GM18507 (cell line): ENCODE data around the gene ARFGAP3.
A peak's percentile ranks its signal among the peaks of the same experiment; 100 is the strongest.
"Not testable (repeated sequence)": the region's sequence is repeated elsewhere in the genome, so short reads cannot be mapped to it uniquely, and the experiment has no call there.

Source experiments
- DNase-seq: peaks from one replicate; pipeline ENCODE4 v3.0.0; 2011; ENCODE audit warnings: low read depth; ENCODE audit not compliant: insufficient read length; ENCODE audit errors: extremely low spot score
- FAIRE-seq: peaks from 2 replicates; lab custom pipeline; 2011; peaks lifted over from hg19 to GRCh38; lab: Jason Lieb, UNC

The ARFGAP3 gene

DNA sequence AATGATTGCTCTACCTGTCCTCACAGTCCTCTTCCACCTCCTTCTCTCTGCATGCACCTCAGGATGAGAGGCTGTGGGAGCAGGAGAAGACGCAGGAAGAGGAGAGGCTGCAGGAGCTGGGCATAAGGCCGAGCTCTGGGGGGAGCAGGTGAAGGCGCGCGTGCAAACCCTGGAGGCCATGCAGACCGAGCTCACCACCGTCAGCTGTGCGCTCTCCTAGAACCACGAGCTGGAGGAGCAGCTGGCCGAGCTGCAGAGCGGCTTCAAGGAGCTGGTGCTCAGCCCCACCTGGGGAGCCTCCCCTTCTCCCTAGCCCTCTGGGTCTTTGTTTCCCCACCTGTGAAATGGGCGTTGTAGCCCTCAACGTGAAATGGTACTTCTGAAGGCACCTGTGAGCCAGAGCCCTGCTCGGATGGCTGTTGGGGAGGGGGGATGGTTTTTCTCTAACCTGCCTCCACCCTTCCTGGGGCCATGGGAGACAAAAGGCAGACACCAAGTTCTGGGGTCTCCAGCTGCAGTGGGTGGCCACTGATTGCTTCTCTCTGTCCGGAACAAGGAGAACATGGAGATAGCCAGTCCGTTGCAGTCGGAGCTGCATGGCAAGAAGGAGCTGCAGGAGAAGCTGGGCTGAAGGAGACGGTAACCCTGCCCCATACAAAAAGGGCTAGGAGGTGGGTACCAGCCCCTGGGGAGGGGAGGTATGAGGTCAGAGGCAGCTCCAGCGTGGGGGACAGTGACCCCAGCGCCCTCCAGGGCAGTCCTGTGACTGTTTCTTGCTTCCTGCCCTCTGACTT is 71.2 kb downstream of the ARFGAP3 start:
- FAIRE-seq (no peak), DNase-seq (no peak)

DNA sequence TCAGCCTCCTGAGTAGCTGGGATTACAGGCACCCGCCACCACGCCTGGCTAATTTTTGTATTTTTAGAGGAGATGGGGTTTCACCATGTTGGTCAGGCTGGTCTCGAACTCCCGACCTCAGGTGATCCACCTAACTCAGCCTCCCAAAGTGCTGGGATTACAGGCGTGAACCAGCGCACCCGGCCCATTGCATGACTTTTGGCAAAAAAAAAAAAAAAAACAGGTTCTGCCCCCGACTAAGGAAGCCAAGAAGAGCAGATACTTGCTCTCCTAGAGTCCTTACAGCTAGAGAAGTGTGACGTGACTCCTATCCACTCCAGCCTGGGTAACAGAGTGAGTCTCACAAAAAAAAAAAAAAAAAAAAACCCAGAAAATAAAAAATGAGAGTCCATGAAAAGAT is 74.8 kb downstream of the ARFGAP3 start:
- not testable (repeated sequence) for FAIRE-seq, DNase-seq

DNA sequence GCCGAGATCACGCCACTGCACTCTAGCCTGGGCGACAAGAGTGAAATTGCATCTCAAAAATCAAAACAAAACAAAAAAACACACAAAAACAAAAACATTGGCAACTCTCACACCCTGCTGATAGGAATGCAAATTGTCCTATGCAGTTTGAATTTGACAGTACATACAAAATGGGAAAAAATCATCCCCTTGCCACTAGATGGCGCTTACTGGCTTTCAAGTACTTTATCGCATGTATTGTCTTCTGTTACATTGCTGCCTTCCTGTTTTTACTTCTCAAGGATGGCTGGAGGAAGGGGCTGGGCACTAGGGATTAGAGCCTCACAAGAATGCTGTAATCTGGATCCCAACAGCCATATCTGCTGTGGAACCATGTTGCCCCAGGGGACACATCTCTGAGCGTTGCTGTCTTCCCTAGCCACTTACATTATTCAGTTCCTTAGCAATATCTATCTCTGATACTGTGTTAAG is 77.0 kb downstream of the ARFGAP3 start:
- FAIRE-seq (peak; percentile 92), DNase-seq (peak; percentile 30)

DNA sequence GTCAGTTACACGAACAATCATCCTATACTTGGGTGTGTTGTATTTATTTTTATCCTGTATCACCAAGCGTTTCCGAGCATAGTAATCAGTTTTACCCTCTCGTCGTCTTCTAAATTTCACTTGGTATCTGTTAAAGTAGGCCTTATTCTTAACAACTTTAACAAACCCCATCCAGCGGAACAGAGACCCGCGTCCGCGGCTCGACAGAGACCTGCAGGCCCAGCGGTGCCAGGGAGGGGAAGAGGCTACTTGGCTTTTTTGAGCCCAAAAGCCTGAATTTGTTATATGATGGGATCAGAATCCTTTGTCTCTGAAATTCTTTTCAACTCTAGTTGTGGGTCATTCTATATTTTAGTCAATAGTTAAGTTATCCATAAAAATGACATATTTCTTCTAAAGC is 79.9 kb downstream of the ARFGAP3 start:
- no peak for FAIRE-seq
- no peak for DNase-seq

DNA sequence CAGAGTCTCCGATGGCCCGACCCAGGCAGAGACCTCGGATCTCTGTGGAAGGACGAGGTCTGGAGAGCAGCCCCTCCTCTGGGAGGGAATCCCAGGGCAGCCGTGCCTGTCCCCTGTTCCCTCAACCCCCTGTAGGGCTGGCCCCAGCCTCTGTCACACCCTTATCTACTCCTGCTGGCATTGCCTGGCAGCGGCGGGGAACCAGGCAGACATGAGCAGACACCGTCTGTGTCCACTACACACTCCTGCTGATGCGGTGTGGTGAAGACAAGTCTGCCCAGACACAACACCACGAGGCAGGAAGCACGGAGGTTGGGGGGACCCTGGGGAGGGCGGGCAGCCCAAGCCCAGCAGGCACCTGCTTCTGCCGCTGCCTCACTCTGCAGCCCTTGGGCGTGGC is 83.9 kb downstream of the ARFGAP3 start:
- no peak for FAIRE-seq

DNA sequence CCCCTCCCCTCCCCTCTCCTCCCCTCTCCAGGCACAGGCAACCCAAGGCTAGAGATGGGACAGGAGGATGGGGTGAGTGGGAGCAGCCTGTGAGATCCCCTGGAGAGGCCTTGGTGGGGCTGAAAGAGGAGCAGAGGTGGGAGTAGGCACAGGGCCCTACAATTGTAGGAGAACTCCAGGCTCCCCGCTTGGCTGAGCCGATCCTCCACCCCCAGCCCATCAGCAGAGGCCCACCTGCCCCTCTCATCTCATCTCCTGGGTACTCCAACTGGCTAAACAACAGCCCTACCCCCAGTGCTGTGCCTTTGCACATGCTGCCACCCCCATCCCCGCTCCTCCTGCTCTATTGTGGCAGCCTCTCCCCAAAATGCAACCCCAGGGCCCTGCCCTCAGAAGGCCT is 84.4 kb downstream of the ARFGAP3 start:
- no peak for DNase-seq
- no peak for FAIRE-seq

More for the DNA sequence above, 83.9 kb downstream of the ARFGAP3 start:
- DNase-seq: no peak

GRCh38 chr22:42770941-42771647 is 86.0 kb downstream of the ARFGAP3 start:
- DNase-seq (no peak), FAIRE-seq (no peak)

DNA sequence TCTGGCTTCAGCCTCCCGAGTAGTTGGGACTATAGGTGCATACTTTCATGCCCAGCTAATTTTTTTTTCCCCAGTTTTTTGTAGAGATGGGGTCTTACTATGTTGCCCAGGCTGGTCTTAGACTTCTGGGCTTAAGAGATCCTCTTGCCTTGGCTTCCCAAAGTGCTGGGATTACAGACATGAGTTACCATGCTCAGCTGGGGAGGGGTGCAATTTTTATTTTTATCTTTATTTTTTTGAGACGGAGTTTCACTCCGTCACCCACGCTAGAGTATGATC is 86.7 kb downstream of the ARFGAP3 start:
- FAIRE-seq (no peak), DNase-seq (no peak)

- FAIRE-seq (peak; percentile 94), DNase-seq (peak; percentile 76)
Measured at GRCh38 chr22:42769574-42770447, 87.3 kb downstream of the ARFGAP3 start.

GRCh38 chr22:42769238-42769573 is 87.9 kb downstream of the ARFGAP3 start:
- DNase-seq: no peak
- no peak for FAIRE-seq

DNA sequence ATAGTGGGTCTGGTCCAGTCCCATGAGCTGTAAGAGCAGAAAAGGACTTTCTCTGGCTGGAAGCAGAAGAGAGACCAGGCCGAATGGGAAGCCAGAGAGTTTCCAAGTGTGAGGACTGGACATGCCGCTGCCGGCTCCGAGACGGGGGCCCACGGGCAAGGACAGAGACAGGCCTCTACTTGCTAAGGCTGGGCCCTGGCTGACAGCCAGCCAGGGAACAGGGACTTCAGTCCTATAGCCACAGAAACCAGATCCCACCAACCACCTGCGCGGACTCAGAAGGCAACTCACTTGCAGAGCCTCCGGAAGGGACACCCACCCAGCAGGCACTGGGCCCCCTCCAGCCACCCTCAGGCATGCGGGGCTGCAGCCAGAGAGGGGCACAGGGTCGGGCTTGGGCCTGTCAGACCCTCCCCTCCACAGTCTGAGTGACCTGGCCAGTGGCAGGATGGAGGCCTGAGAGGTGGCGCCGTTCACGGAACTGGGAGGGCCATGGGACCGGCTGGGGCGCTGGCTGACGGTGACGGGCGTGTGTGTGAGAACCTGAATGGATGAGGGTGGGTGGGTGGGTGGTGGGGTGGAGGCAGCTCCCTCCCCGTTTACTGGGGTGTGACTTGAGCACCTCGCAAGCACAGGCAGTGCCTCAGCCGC is 88.6 kb downstream of the ARFGAP3 start:
- DNase-seq (no peak), FAIRE-seq (no peak)

- no peak for FAIRE-seq
- DNase-seq: no peak
Measured at GRCh38 chr22:42766860-42767259, 90.2 kb downstream of the ARFGAP3 start.

DNA sequence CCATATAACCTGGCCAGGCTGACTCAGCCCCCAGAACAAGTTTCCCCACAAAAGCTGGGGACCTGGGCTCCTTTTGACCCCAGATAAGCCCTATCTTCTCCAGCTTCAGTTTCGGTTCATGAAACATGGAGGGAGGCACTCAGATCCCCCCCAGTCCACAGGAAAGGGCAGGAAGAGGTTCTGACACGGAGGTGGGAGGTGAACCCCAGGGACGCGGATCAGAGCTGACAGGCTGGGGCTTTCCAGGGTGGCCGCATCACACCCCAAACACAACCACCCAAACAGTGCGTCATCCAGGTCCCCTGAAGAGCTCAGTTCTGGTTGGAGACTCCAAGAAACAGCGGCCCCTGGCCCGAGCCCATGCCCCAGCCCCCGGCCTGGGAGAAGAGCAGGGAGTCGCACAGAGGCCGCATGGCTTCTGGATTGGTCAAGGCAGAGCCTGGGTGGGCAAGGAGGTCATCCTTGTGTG is 92.1 kb downstream of the ARFGAP3 start:
- FAIRE-seq (peak; percentile 72), DNase-seq (no peak)

DNA sequence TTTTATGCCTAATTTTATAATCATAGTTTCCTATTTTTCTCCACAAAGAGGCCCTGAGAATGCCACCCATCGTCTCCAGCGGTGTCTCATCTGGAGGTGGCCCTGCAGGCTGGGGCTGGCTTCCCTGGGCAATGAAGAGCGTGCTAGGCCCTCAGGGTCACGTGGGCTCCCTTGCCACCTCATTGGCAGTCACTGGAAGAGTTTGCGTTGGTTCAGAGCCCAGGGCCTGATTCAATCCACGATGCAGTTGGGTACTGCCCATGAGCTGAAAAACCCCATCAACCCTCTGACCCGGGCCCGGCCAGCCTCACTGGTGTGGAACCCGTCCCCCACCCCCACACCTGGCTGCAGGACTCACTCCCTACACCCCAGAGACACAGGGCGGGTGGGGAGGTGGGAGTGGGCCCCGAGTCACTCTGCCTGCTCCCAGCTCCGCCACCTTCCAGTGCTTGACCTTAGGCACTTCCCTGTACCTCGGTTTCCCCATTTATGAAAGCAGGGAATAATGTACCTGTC is 93.0 kb downstream of the ARFGAP3 start:
- FAIRE-seq: no peak

GRCh38 chr22:42760806-42761565 is 96.1 kb downstream of the ARFGAP3 start:
- no peak for DNase-seq
- FAIRE-seq: peak; percentile 74

More for the DNA sequence above, 93.0 kb downstream of the ARFGAP3 start:
- DNase-seq: no peak

DNA sequence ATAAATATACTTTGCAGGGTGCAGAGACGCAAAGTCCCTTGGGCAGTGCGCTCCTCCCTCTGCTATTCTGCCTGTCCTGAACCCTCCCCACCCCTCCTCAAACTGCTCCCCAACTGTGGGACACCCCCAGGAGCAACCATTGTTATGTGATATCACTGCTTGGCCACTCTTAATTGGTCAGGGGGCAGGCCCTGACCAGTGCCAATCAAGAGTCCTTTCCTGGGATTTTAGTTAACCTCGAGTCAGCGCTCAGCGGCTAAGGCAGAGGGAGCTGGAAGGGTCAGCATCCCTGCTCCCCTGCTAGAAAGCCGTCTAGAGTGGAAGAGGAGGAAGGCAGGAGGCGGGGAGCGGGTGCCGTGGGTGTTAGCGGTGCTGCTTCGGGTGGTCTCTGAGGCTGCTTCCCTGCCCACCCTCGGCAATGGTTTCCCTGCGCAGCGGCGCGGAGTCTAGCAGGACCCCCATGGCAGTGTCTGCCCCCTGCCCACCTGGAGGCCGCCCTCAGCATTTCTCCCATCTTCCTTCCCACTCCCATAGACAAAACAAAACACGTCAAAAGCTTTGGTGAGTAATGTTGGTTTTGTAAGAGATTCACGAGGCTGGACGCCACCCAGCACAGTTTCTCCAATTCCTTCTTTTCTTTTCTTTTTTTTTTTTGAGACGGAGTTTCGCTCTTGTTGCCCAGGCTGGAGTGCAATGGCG is 98.0 kb downstream of the ARFGAP3 start:
- no peak for FAIRE-seq

DNA sequence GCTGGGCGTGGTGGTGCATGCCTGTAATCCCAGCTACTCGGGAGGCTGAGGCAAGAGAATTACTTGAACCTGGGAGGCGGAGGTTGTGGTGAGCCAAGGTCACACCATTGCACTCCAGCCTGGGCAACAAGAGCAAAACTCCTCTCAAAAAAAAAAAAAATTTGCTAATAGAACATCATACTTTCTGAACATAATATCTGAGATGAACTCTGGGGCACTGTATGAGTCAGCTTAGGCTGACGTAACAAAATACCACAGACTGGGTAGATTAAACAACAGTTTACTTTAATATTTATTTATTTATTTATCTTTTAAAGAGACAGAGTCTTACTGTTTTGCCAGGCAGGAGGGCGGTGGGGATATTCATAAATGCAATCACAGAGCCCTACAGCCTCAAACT is 101.5 kb downstream of the ARFGAP3 start:
- DNase-seq, FAIRE-seq: not testable (repeated sequence)

More for the DNA sequence above, 98.0 kb downstream of the ARFGAP3 start:
- DNase-seq: no peak

- FAIRE-seq, DNase-seq: not testable (repeated sequence)
Measured at GRCh38 chr22:42755121-42755520, 102.0 kb downstream of the ARFGAP3 start.
